Dendritic cell treated with granulocyte-macrophage colony-stimulating factor and Interleukin-4, amounts not matched to agents 40 ng/mL and 50 ng/mL, for 4 days (primary cell): ENCODE results near the gene PLXNA2.

Experiments used
- H3K27ac Mint-ChIP-seq: one replicate; pipeline ENCODE4 v1.8.0; 2022; ENCODE audit warnings: mild to moderate bottlenecking, mixed read lengths
- H3K27me3 Mint-ChIP-seq: one replicate; pipeline ENCODE4 v1.8.0; 2022; ENCODE audit warnings: mild to moderate bottlenecking, mixed read lengths
- H3K36me3 Mint-ChIP-seq: one replicate; pipeline ENCODE4 v1.8.0; 2022; ENCODE audit warnings: low read depth, mixed read lengths
- H3K4me1 Mint-ChIP-seq: one replicate; pipeline ENCODE4 v1.8.0; 2022; ENCODE audit warnings: low read depth, mixed read lengths
- H3K4me3 Mint-ChIP-seq: one replicate; pipeline ENCODE4 v1.8.0; 2022; ENCODE audit warnings: mild to moderate bottlenecking, moderate library complexity, mixed read lengths
- H3K9me3 Mint-ChIP-seq: one replicate; pipeline ENCODE4 v1.8.0; 2022; ENCODE audit warnings: mixed read lengths
- intact Hi-C: fragments of 100-400 bp; cut with micrococcal nuclease; formaldehyde crosslinking; loops from one replicate; pipeline ENCODE4 v1.15.0; 2022

PLXNA2 gene

DNA sequence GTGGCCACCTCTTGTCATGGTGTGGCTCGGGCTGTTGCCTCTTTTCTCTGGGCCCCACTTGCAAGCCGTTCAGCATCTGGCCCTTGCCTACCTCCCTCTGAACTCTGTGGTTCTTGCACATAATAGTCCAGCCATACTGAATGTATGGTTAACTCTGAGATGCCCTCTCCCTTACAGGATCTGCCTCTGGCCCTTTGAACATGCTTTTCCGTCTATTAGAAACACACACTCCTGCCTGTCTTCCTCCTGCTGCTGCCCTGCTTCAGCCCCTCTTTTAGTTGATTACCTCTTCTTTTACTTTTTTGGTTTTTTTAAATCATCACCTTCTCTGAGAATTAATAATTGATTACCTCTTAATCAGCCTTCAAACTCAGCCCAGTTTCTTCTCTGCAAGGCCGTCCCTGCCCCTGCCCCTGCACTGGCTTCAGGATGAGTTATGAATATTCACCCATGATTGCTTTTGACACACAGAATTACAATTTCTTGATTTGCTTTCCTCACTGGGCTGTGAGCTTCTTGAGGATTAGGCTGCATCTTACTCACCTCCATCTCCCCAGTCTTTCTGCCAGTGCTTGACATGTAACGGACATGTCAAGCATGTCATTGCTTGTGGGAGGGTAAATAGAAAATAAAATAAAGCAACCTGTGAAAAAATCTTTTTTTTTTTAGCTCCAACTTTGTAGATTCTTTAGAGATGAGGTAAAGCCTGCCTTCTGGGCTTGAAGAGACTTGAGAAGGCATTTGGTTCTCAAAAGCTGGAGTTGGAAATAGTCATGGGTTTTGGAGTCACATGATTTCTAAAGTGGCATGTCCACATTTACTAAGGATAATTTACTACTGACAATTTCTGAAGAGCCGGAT is 158.3 kb downstream of the PLXNA2 start:
- Mint-ChIP-seq H3K36me3 (peaks cover 11% of the 10 kb centered on the region), H3K4me1 (peaks cover 44% of the 10 kb centered on the region), H3K4me3 (no peak overlapping the region), H3K27me3 (peaks cover 11% of the 10 kb centered on the region), H3K27ac (no peak overlapping the region), H3K9me3 (no peaks in the 10 kb centered on the region)
- intact Hi-C loops, result no loop called here

DNA sequence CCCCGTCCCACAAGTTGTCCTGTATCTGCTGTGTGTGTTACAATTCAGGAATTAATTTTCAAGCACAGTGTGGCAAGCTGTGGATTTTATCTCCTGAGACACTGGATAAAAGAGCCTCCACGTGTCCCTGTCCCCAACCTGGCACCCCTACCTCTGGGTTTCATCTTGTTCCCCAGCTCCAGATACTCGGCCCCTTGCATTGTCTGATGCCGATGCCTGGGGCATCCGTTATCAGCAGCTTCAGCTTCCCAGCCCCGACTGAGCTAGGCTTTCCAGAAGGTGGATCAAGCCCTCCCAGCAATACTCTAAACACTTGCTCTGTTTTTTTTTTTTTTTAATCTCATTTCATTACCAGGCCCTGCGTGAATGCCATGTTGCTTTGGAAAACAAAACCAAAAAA is 159.4 kb downstream of the PLXNA2 start:
- H3K9me3 Mint-ChIP-seq, result no peaks in the 10 kb centered on the region
- peaks cover 33% of the 10 kb centered on the region for H3K4me1 Mint-ChIP-seq
- H3K27ac Mint-ChIP-seq, result peak overlapping the region; percentile 14
- H3K36me3 Mint-ChIP-seq, result peaks cover 11% of the 10 kb centered on the region
- intact Hi-C loops, result no loop called here
- peaks cover 11% of the 10 kb centered on the region for H3K27me3 Mint-ChIP-seq
- H3K4me3 Mint-ChIP-seq, result no peak overlapping the region

DNA sequence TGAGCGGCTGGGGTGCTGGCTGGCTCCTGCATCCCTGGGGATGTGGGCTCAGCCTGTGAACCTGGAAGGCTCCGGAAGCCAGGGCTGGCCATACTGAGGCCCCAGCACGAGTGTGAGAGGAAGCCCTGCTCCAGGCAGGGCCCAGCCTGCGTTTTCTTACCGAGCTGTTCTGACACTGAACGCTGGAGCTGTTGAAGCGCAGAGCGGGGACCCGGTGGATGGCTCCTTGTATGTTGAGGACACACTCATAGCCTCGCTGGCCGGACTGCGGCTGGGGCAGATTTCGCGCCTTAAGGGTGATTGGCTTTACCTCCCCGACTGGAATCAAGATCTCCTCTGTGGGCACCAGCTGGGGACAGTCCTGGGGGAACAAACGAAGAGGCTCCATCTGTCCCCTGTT is 160.0 kb downstream of the PLXNA2 start:
- Mint-ChIP-seq H3K4me1 (peaks cover 30% of the 10 kb centered on the region), H3K27me3 (peaks cover 11% of the 10 kb centered on the region), H3K27ac (peak overlapping the region; percentile 14), H3K4me3 (no peak overlapping the region), H3K9me3 (no peaks in the 10 kb centered on the region), H3K36me3 (peaks cover 11% of the 10 kb centered on the region)
- intact Hi-C loops, result no loop called here

DNA sequence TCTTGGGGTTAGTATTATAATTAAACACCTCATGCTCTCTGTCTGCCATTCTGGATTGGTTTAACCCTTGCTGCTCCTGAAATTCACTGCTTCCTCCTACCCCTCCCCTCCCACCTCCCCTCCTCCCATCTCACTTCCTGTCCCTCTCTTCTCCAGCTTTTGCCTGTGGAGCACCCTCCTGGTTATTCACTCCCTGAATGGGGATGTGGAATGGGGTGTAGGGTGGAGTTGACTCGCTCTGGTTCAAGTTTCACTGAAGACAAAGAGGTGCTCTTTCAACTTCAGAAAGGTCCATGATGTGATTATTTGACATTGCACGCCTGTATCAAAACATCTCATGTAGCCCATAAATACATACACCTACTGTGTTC is 160.5 kb downstream of the PLXNA2 start:
- intact Hi-C loops, result no loop called here
- H3K9me3 Mint-ChIP-seq, result no peaks in the 10 kb centered on the region

DNA sequence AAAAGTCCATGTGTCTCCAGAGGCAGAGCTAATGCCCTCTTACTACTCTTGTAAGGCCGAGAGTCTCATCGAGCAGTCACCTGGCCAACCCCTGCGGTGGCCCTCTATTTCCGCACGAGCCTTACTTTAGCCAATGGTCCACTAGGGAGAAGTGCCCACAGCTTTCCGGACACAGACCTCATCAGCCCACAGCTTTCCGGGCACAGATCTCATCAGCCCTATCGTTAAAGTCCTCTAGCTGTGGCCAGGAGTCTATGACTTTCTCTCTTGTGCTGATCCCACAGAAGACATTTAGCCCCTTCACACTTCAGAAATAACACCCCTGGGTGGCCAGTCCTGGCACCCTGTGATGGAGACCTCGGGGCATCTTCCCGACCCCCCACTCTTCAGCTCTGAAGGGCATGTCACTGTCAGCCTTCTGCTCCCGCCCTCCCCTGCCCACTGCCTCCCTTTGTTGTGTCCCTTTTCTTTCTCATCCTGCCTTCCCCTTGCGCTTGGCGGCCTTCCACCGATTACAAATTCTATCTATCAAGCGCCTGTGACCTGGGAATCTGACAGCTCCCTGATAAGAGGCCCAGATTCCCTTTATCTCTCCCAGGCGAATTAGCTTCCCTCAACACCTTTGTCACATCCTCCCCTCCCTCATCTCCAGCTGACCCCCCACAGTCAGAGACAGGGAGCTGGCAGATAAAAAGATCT is 161.0 kb downstream of the PLXNA2 start:
- Mint-ChIP-seq H3K27me3 (peaks cover 13% of the 10 kb centered on the region), H3K4me1 (peaks cover 24% of the 10 kb centered on the region)

More for the DNA sequence above, 160.5 kb downstream of the PLXNA2 start:
- H3K36me3 Mint-ChIP-seq, result peaks cover 17% of the 10 kb centered on the region
- H3K4me1 Mint-ChIP-seq, result peaks cover 27% of the 10 kb centered on the region
- H3K27ac Mint-ChIP-seq, result no peak overlapping the region
- H3K4me3 Mint-ChIP-seq, result no peak overlapping the region
- H3K27me3 Mint-ChIP-seq, result peaks cover 13% of the 10 kb centered on the region

DNA sequence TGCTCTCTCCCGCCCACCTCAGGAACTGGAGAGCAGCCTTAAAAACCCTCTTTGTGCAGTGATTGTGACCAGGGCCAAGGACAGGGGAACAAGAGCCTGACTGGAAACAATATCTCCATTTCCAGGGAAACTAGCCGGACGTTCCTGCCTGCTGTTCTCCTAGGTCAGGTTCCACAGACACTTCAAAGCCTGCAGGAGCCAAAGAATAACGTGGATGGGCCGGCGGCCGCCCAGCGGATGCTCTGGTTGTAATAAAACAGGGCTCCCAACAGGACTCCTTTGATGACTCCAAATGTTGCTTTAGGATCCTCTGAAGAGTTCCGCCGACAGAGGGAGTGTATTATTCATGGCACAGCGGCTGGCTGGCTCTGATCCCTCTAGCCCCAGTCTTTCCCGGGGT is 162.2 kb downstream of the PLXNA2 start:
- intact Hi-C loops, result no loop called here
- Mint-ChIP-seq H3K9me3 (no peaks in the 10 kb centered on the region), H3K4me3 (no peak overlapping the region), H3K36me3 (peaks cover 17% of the 10 kb centered on the region), H3K27me3 (peaks cover 19% of the 10 kb centered on the region), H3K4me1 (peaks cover 32% of the 10 kb centered on the region), H3K27ac (no peak overlapping the region)

More for the DNA sequence above, 161.0 kb downstream of the PLXNA2 start:
- intact Hi-C loops, result no loop called here
- Mint-ChIP-seq H3K27ac (no peak overlapping the region), H3K9me3 (no peaks in the 10 kb centered on the region), H3K36me3 (peaks cover 17% of the 10 kb centered on the region), H3K4me3 (no peak overlapping the region)

DNA sequence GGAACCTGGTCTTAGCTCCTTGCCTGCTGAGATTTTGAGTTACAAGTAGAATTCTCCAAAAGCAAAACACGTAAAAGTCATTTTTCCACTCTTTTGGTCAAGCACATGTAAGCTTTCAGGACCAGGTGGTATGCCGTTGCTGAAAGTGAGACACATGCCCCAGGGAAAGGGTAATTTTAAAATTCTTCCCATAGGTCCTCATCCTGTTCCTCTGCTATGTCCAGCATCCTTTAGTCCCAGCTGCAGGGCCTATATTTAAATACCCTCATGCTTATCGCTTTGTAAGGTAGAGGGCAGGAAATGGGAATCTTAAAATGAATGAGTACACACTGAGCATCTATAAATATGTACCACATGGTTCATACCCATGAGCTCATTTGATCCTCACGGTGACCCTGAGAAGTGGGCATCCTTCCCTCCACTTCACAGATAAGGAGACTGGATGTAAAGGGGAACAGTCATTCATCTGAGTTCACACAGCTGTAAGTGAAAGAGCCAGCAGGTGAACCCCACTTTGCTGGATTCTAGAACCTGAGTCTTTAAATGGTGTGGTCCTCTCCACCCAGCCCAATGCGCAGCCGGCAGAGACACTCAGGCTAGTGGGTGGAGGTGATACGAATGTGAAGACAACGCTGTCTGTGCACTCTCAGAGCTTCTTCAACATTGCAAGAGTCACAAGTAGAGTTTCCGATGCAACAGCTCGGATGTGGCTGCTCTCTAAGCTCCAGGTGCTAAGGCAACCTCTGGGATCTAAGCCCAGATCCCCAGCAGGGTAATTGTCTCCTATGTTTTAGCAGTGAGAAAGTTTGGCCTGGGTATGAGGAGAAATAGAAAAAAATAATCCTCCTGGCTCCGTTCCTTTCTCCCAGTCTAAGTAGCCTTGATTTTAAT is 163.5 kb downstream of the PLXNA2 start:
- Mint-ChIP-seq H3K4me3 (no peak overlapping the region), H3K36me3 (peaks cover 13% of the 10 kb centered on the region), H3K9me3 (no peaks in the 10 kb centered on the region), H3K27ac (no peak overlapping the region), H3K27me3 (peaks cover 17% of the 10 kb centered on the region), H3K4me1 (peaks cover 18% of the 10 kb centered on the region)
- intact Hi-C loops, result no loop called here

DNA sequence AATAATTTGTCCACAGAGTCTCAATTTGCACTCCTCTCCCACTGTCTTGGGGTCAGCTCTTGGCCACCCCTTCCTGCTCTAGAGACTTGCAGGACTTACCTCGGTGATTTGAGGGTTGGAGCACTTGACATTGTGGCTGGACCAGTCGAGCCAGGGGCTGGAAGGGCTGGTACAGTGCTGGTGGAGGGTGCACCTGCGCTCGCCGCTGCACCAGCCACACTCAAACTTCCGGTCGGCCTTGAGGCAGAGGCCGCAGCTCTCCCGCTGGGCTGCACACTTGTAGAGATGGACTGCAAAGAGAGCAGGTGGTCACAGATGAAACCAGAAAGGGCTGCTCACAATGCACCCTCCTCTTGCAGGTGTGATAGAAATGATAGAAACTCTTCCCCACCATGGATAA is 165.0 kb downstream of the PLXNA2 start:
- H3K4me3 Mint-ChIP-seq, result no peak overlapping the region
- peaks cover 17% of the 10 kb centered on the region for H3K4me1 Mint-ChIP-seq
- no peak overlapping the region for H3K27ac Mint-ChIP-seq
- H3K27me3 Mint-ChIP-seq, result peaks cover 21% of the 10 kb centered on the region
- intact Hi-C loops, result no loop called here
- H3K9me3 Mint-ChIP-seq, result no peaks in the 10 kb centered on the region
- peaks cover 6% of the 10 kb centered on the region for H3K36me3 Mint-ChIP-seq

DNA sequence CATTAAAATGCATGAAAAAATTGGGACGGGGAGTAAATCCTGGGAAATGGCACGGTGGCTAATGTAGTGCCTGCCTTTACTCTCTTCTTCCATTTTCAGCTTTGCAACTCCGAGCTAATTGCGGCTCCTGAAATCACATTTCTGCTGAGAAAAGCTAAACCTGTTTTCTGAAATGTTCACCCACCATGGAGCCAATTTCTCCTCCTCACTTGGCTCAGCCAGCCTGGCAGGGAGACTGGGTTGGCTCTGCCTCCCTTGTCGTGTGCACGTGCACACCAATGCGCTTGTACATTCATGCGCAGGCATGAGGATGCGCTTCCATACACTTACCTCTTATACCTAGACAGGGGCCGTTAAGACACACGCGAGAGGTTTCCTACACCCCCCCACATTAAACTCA is 165.4 kb downstream of the PLXNA2 start:
- H3K27me3 Mint-ChIP-seq, result peaks cover 24% of the 10 kb centered on the region
- H3K4me3 Mint-ChIP-seq, result no peak overlapping the region
- H3K27ac Mint-ChIP-seq, result no peak overlapping the region
- H3K9me3 Mint-ChIP-seq, result no peaks in the 10 kb centered on the region
- H3K36me3 Mint-ChIP-seq, result peaks cover 6% of the 10 kb centered on the region
- peaks cover 14% of the 10 kb centered on the region for H3K4me1 Mint-ChIP-seq
- intact Hi-C loops, result no loop called here

DNA sequence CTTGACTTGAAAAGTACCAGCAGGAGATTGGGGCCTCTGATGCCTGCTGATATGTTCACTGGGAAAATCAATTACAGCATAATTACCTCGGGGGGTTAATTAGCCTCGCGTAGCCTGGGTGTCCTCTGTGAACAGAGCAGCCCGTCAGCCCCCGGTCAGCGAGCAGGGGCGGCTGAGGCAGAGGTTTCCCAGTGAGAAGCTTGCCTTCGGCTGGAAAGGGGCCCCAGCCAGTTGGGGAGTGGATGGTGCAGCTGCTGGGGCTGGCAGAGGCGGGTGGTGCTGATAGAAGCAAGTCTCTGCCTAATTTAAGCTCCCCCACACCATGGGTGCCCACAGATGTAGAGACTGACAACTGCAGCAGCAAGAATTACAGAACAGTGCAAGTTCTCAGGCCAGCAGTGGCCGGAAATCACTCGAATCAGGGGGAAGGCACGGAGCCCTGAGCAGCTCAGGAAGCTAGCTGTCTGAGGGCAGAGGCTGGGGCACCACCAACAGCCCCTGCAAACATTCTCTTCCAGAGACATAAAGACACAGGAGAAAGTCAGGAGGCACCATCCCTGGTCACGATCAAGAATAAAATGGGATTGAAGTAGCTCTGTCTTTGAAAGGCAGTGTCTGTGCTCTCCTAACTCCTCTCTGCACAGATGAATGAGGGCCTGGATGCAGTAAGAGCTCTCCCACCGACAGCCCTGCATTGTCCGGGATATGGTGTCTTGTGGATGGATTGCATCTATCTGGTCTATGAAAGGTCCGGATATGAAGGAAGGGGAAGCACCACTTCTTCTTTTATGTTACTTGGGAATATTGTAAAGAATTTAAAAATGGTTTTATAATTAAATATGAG is 166.7 kb downstream of the PLXNA2 start:
- intact Hi-C loops, result no loop called here
- peaks cover 6% of the 10 kb centered on the region for H3K36me3 Mint-ChIP-seq
- H3K27me3 Mint-ChIP-seq, result peaks cover 16% of the 10 kb centered on the region
- no peaks in the 10 kb centered on the region for H3K9me3 Mint-ChIP-seq
- no peak overlapping the region for H3K4me3 Mint-ChIP-seq
- peaks cover 8% of the 10 kb centered on the region for H3K4me1 Mint-ChIP-seq
- no peak overlapping the region for H3K27ac Mint-ChIP-seq

DNA sequence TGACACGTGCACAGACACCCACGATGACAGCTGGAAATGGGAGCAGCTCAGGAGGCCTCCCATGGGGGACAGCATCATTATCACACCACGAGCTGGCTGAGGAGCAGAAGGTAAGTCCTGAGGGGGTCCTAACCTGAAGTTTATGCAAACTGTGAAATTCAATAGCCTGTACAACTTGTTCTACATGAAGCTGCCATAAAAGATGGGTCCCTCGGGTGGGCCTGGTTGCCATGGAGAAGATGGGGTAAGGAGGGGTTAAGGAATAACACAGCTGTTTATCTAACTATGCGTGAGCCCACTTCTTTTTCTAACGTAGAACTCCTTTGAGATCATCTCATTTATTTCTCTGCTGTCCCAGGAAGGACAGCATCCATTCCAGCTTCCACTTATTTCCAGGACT is 169.8 kb downstream of the PLXNA2 start:
- Mint-ChIP-seq H3K27me3 (peaks cover 29% of the 10 kb centered on the region), H3K4me3 (no peak overlapping the region), H3K4me1 (peaks cover 16% of the 10 kb centered on the region), H3K9me3 (no peaks in the 10 kb centered on the region), H3K27ac (no peak overlapping the region), H3K36me3 (peaks cover 6% of the 10 kb centered on the region)
- intact Hi-C loops, result no loop called here

DNA sequence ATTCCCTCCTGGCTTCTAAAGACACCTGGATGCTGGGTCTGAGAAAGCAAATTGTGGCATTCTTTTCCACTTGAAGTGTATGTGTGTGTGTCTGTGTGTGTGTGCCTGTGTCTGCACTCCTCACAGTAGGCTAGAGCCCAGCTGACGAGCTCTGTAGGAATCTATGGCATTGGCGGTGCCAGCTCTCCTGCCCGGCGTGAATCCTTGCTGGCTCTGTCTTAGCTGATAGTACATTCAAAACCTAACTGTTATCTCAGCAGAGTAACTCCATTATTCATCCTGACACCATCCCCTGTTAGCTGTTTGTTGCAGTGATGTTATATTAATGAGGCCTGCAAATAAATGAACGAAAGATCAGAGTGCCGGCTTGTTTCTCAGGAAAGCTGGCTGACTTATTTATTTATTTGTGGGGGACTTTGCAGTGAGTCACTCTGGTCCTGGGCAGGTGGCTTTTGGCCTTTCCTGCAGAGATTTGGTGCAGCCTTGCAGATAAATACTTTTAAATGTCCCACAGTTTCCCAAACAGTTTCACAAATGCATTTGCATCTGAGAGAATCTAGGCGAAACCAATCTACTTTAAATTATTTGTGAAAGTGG is 172.7 kb downstream of the PLXNA2 start:
- Mint-ChIP-seq H3K4me3 (no peak overlapping the region), H3K27ac (no peak overlapping the region), H3K4me1 (peaks cover 18% of the 10 kb centered on the region), H3K36me3 (no peaks in the 10 kb centered on the region), H3K9me3 (no peaks in the 10 kb centered on the region), H3K27me3 (peaks cover 33% of the 10 kb centered on the region)
- intact Hi-C loops, result no loop called here

DNA sequence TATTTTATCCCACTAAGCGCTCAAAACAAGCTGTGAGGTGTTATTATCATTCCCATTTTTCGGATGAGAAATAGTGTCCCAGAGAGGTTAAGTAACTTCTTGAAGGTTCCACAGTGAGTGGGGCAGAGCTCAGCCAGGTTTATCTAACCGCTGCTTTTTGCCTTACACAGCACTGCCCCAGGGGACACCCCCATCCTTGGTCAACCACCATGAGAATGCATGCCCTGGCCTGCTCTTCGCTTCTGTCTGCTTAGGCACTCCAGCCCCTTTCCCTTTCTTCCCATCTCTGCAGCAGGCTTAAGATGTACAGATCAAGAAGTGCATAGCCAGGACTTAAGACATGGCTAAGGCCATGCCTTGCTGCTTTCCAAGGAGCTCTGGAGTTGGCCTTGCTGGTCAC is 174.3 kb downstream of the PLXNA2 start:
- Mint-ChIP-seq H3K4me3 (no peak overlapping the region), H3K27me3 (peaks cover 34% of the 10 kb centered on the region), H3K36me3 (no peaks in the 10 kb centered on the region), H3K9me3 (no peaks in the 10 kb centered on the region), H3K4me1 (peaks cover 34% of the 10 kb centered on the region), H3K27ac (peak overlapping the region; percentile 62)
- intact Hi-C loops, result no loop called here
